NCI-H345 treated with DMSO at 0.1 percent for 48 hours (cell line): ENCODE data around the gene HOXB8.
A peak's percentile ranks its signal among the peaks of the same experiment; 100 is the strongest.

ENCODE experiments used
- DNase-seq: peaks from one replicate; lab custom pipeline; 2025; ENCODE audit not compliant: unreplicated experiment; lab: John Stamatoyannopoulos, UW

HOXB8 gene

GRCh38 chr17:48586355-48587258 is 28.5 kb downstream of the HOXB8 start:
- DNase-seq, result peak; percentile 66

- DNase-seq, result peak; percentile 43
Observed at GRCh38 chr17:48584223-48584741, 30.8 kb downstream of the HOXB8 start.

- peak; percentile 38 for DNase-seq
Observed at GRCh38 chr17:48583708-48584222, 31.3 kb downstream of the HOXB8 start.

- DNase-seq, result no peak
Observed at GRCh38 chr17:48582750-48583069, 32.4 kb downstream of the HOXB8 start.

- DNase-seq, result no peak
Observed at GRCh38 chr17:48579760-48580554, 35.1 kb downstream of the HOXB8 start.

- DNase-seq, result no peak
Observed at GRCh38 chr17:48579471-48579759, 35.7 kb downstream of the HOXB8 start.

GRCh38 chr17:48578616-48579470 is 36.2 kb downstream of the HOXB8 start:
- DNase-seq, result no peak

GRCh38 chr17:48577946-48578615 is 37.0 kb downstream of the HOXB8 start, which contains the start of gene HOXB4:
Gene HOXB4 (minus strand): TSS chr17:48578350. CDS start chr17:48578319, 31 bp downstream.
- no peak for DNase-seq

GRCh38 chr17:48577330-48577945 is 37.7 kb downstream of the HOXB8 start:
- DNase-seq, result no peak

- DNase-seq, result no peak
Observed at GRCh38 chr17:48576479-48577309, 38.4 kb downstream of the HOXB8 start.

GRCh38 chr17:48575673-48576478 is 39.2 kb downstream of the HOXB8 start:
- DNase-seq, result no peak

GRCh38 chr17:48575066-48575582 is 40.0 kb downstream of the HOXB8 start:
- DNase-seq, result no peak

- DNase-seq, result no peak
Observed at GRCh38 chr17:48574505-48575065, 40.5 kb downstream of the HOXB8 start.

- no peak for DNase-seq
Observed at GRCh38 chr17:48571826-48572417, 43.2 kb downstream of the HOXB8 start.

GRCh38 chr17:48571024-48571818 is 43.9 kb downstream of the HOXB8 start:
- DNase-seq, result no peak

GRCh38 chr17:48570325-48571023 is 44.6 kb downstream of the HOXB8 start:
- DNase-seq, result no peak
